ENCODE results near the gene TRIM38. TPM values are rescaled to one million over a fixed set of nuclear protein-coding genes. Genes with fewer than 3 reads are reported as not detected.

The TRIM38 gene
- total and polyA plus RNA-seq, 12 donors = 1.3 to 5.4 (median 2.7) TPM

GRCh38 chr6:25971187-25971821, 8.7 kb downstream of the TRIM38 start:
- Histone ChIP-seq H3K4me1 (peaks cover 0 to 61% (median 46%) of the 10 kb centered on the region in 9 donors), H3K27ac (peak overlapping the region in 6 of 10 donors; percentile 25 to 60 (median 38)), H3K9me3 (no peaks in the 10 kb centered on the region), H3K36me3 (peaks cover 0 to 100% (median 49%) of the 10 kb centered on the region in 9 donors), H3K27me3 (no peaks in the 10 kb centered on the region), H3K4me3 (no peak overlapping the region)
- ATAC-seq (peak in 6 of 8 donors; percentile 52 to 91 (median 86)), DNase-seq (peak in 1 of 2 donors; percentile 47)
- WGBS, 2 donors = 98 to 100% methylated on average over 1 of the region's 1 CpG
- intact Hi-C loops (cut with DNase I) = no loop called here
- no peak for TF ChIP-seq CTCF (IDR thresholded peaks at IDR 0.05)

- Histone ChIP-seq H3K4me1 (peaks cover 0 to 52% (median 38%) of the 10 kb centered on the region in 9 donors), H3K36me3 (peaks cover 0 to 100% (median 54%) of the 10 kb centered on the region in 9 donors), H3K4me3 (no peak overlapping the region), H3K27ac (peak overlapping the region in 1 of 10 donors; percentile 39), H3K9me3 (no peaks in the 10 kb centered on the region), H3K27me3 (no peaks in the 10 kb centered on the region)
- no peak for DNase-seq
- 84 to 97% methylated on average over 1 of the region's 1 CpG for WGBS, 2 donors
- TF ChIP-seq CTCF (IDR thresholded peaks at IDR 0.05) = no peak
- ATAC-seq = no peak
- intact Hi-C loops (cut with DNase I) = no loop called here
Measured at GRCh38 chr6:25972128-25972527, 9.5 kb downstream of the TRIM38 start.

- Histone ChIP-seq H3K27me3 (no peaks in the 10 kb centered on the region), H3K4me1 (peaks cover 0 to 45% (median 31%) of the 10 kb centered on the region in 9 donors), H3K36me3 (peaks cover 0 to 100% (median 53%) of the 10 kb centered on the region in 9 donors), H3K4me3 (no peak overlapping the region), H3K9me3 (no peaks in the 10 kb centered on the region), H3K27ac (no peak overlapping the region)
- DNase-seq = no peak
- 87 to 89% methylated on average over 5 of the region's 5 CpGs for WGBS, 2 donors
- intact Hi-C loops (cut with DNase I) = no loop called here
- no peak for ATAC-seq
- no peak for TF ChIP-seq CTCF (IDR thresholded peaks at IDR 0.05)
Measured at GRCh38 chr6:25972902-25973301, 10.3 kb downstream of the TRIM38 start.

- DNase-seq (no peak), ATAC-seq (no peak)
- Histone ChIP-seq H3K9me3 (no peaks in the 10 kb centered on the region), H3K4me3 (no peak overlapping the region), H3K27me3 (no peaks in the 10 kb centered on the region), H3K27ac (no peak overlapping the region), H3K4me1 (peaks cover 0 to 33% (median 19%) of the 10 kb centered on the region in 9 donors), H3K36me3 (peaks cover 0 to 100% (median 52%) of the 10 kb centered on the region in 9 donors)
- WGBS, 2 donors = 98% methylated on average over 2 of the region's 2 CpGs
- intact Hi-C loops (cut with DNase I) = no loop called here
- TF ChIP-seq CTCF (IDR thresholded peaks at IDR 0.05) = no peak
Measured at GRCh38 chr6:25973923-25974555, 11.4 kb downstream of the TRIM38 start.

All from heart right ventricle (tissue), 16 donors.